PC-9 (cell line): ENCODE measurements around the gene RINT1. TPM values are rescaled to one million over a fixed set of nuclear protein-coding genes. Genes with fewer than 3 reads are reported as not detected.
"Not testable (repeated sequence)": the region's sequence is repeated elsewhere in the genome, so short reads cannot be mapped to it uniquely, and the experiment has no call there.

Experiments used
- BruUV-seq: library from RNA; stranded (reverse); fragments of 400-500 nt; replicated peaks from 2 replicates; lab custom pipeline; 2021; lab: Mats Ljungman, UMichigan
- CTCF ChIA-PET: fragments of 300-600 bp; sonication (Branson Sonifier 250); formaldehyde crosslinking; loops from one replicate; lab custom pipeline; 2022; ENCODE audit warnings: antibody characterized with exemption; lab: Charles Lee
- POLR2A ChIA-PET: fragments of 300-600 bp; sonication (Branson Sonifier 250); formaldehyde crosslinking; loops from one replicate; lab custom pipeline; 2022; ENCODE audit warnings: antibody characterized with exemption; ENCODE audit not compliant: unreplicated experiment; lab: Charles Lee
- DNase-seq, 2 experiments: peaks; one replicate each; pipeline versions ENCODE4 v3.0.0 to v3.0.0-alpha.2; 2015 to 2022; ENCODE audit warnings: mixed read lengths in 1 of 2
- H2AFZ ChIP-seq: fragments of 200-600 bp; sonication (generic); 2 replicates; pipeline ENCODE4 v1.8.1; 2017; ENCODE audit warnings: antibody characterized with exemption
- H3F3A ChIP-seq: fragments of 200-600 bp; sonication (generic); 2 replicates; pipeline ENCODE4 v1.8.1; 2017; ENCODE audit warnings: antibody characterized with exemption, mild to moderate bottlenecking, low read depth; ENCODE audit not compliant: insufficient read depth
- H3K27ac ChIP-seq: fragments of 200-600 bp; sonication (generic); 2 replicates; pipeline ENCODE4 v1.6.1; 2016; ENCODE audit warnings: mixed run types
- H3K27me3 ChIP-seq: fragments of 200-600 bp; sonication (generic); 2 replicates; pipeline ENCODE4 v1.6.1; 2016; ENCODE audit warnings: low read depth, mixed run types; ENCODE audit not compliant: insufficient read depth
- H3K36me3 ChIP-seq: fragments of 200-600 bp; sonication (generic); 2 replicates; pipeline ENCODE4 v1.6.1; 2016; ENCODE audit warnings: low read depth, mixed run types
- H3K4me1 ChIP-seq: fragments of 200-600 bp; sonication (generic); replicated peaks from 2 replicates; pipeline ENCODE4 v1.6.1; 2016; ENCODE audit warnings: mixed run types; ENCODE audit not compliant: insufficient read depth
- H3K4me2 ChIP-seq: fragments of 200-600 bp; sonication (generic); 2 replicates; pipeline ENCODE4 v1.6.1; 2017; ENCODE audit warnings: mixed run types
- H3K4me3 ChIP-seq: fragments of 200-600 bp; sonication (generic); 2 replicates; pipeline ENCODE4 v1.6.1; 2016; ENCODE audit warnings: mixed run types
- H3K79me2 ChIP-seq: fragments of 200-600 bp; sonication (generic); 2 replicates; pipeline ENCODE4 v1.6.1; 2017; ENCODE audit warnings: low read depth, mixed run types
- H3K9me2 ChIP-seq: fragments of 200-600 bp; sonication (generic); 2 replicates; pipeline ENCODE4 v1.8.1; 2017; ENCODE audit warnings: mild to moderate bottlenecking; ENCODE audit not compliant: insufficient read depth
- H3K9me3 ChIP-seq: fragments of 200-600 bp; sonication (generic); 2 replicates; pipeline ENCODE4 v1.8.1; 2016; ENCODE audit warnings: low read depth; ENCODE audit not compliant: insufficient read depth
- H4K20me1 ChIP-seq: fragments of 200-600 bp; sonication (generic); 2 replicates; pipeline ENCODE4 v1.8.1; 2017; ENCODE audit not compliant: insufficient read depth
- CTCF ChIP-seq: fragments of 200-600 bp; sonication (generic); conservative IDR thresholded peaks from 2 replicates; pipeline ENCODE4 v1.6.1; 2017; ENCODE audit warnings: mixed run types, antibody characterized with exemption, mild to moderate bottlenecking, moderate library complexity
- EZH2 ChIP-seq: fragments of 200-600 bp; sonication (generic); IDR thresholded peaks from 2 replicates; pipeline ENCODE4 v1.8.0; 2017; ENCODE audit warnings: antibody characterized with exemption, low read depth
- intact Hi-C: fragments of 100-400 bp; cut with micrococcal nuclease; formaldehyde crosslinking; loops from one replicate; pipeline ENCODE4 v1.10.0; 2022; ENCODE audit not compliant: unreplicated experiment
- total RNA-seq: library from RNA; stranded (reverse); gene quantifications from 2 replicates; pipeline ENCODE4 v1.2.3, GENCODE V29; 2021

RINT1 gene
- total RNA-seq, 1 experiment from 2014 or later, result 25.1 TPM

- Histone ChIP-seq H3K27me3 (no peaks in the 10 kb centered on the region), H3K79me2 (peaks cover 59% of the 10 kb centered on the region), H3K9me2 (no peaks in the 10 kb centered on the region), H3F3A (peaks cover 7% of the 10 kb centered on the region; the same call in 1 of the 2 replicates), H3K4me3 (no peak overlapping the region), H3K4me2 (no peak overlapping the region), H3K36me3 (no peaks in the 10 kb centered on the region), H4K20me1 (peaks cover 10% of the 10 kb centered on the region), H2AFZ (no peak overlapping the region), H3K9me3 (no peaks in the 10 kb centered on the region), H3K27ac (no peak overlapping the region), H3K4me1 (no peaks in the 10 kb centered on the region)
- POLR2A ChIA-PET, result no interaction called here
- BruUV-seq, result no TSS peak
- CTCF ChIA-PET, result no interaction called here
- TF ChIP-seq CTCF (no peak), EZH2 (no peak)
- DNase-seq, result no peak
- intact Hi-C loops, result no loop called here
Measured at GRCh38 chr7:105512415-105512814, 19.6 kb upstream of the RINT1 start.

GRCh38 chr7:105512926-105513526 lies 19.0 kb upstream of the RINT1 start:
- intact Hi-C loops, result no loop called here
- no peaks in the 10 kb centered on the region for H3K27me3 ChIP-seq
- peaks cover 12% of the 10 kb centered on the region for H4K20me1 ChIP-seq
- H3K4me1 ChIP-seq, result no peaks in the 10 kb centered on the region
- TF ChIP-seq CTCF (no peak), EZH2 (no peak)
- BruUV-seq, result no TSS peak
- POLR2A ChIA-PET, result interaction anchor here (0.6 kb wide), 1 partner anchor 77 kb away, joined by 3 read pairs; no protein-coding TSS in a partner anchor
- no peak overlapping the region for H3K4me2 ChIP-seq
- no peaks in the 10 kb centered on the region for H3K9me3 ChIP-seq
- H3K79me2 ChIP-seq, result peaks cover 65% of the 10 kb centered on the region
- H3K36me3 ChIP-seq, result no peaks in the 10 kb centered on the region
- H3F3A ChIP-seq, result peaks cover 7% of the 10 kb centered on the region; the same call in 1 of the 2 replicates
- no peaks in the 10 kb centered on the region for H3K9me2 ChIP-seq
- no peak overlapping the region for H3K27ac ChIP-seq
- DNase-seq, result no peak
- H2AFZ ChIP-seq, result no peak overlapping the region
- no peak overlapping the region for H3K4me3 ChIP-seq
- CTCF ChIA-PET, result no interaction called here

GRCh38 chr7:105515610-105516009 lies 16.4 kb upstream of the RINT1 start:
- DNase-seq, H3K4me3 ChIP-seq, POLR2A ChIA-PET, H3K27me3 ChIP-seq, H3K9me3 ChIP-seq, H2AFZ ChIP-seq, intact Hi-C loops, CTCF ChIA-PET, BruUV-seq, H3K9me2 ChIP-seq, H3K27ac ChIP-seq, H3F3A ChIP-seq, H3K4me2 ChIP-seq, H3K4me1 ChIP-seq, H3K36me3 ChIP-seq: not testable (repeated sequence)
- Histone ChIP-seq H3K79me2 (peaks cover 78% of the 10 kb centered on the region), H4K20me1 (peaks cover 12% of the 10 kb centered on the region)
